GM21576 (cell line): Measurements from ENCODE around the gene AKAP8L.
"Not testable (repeated sequence)": the region's sequence is repeated elsewhere in the genome, so short reads cannot be mapped to it uniquely, and the experiment has no call there.

Experiments used
- ATAC-seq: cut with Tn5 transposase; IDR thresholded peaks from one replicate; pipeline ENCODE4 v1.9.1; 2021; ENCODE audit warnings: mild to moderate bottlenecking, moderate library complexity; ENCODE audit not compliant: unreplicated experiment

AKAP8L gene

DNA sequence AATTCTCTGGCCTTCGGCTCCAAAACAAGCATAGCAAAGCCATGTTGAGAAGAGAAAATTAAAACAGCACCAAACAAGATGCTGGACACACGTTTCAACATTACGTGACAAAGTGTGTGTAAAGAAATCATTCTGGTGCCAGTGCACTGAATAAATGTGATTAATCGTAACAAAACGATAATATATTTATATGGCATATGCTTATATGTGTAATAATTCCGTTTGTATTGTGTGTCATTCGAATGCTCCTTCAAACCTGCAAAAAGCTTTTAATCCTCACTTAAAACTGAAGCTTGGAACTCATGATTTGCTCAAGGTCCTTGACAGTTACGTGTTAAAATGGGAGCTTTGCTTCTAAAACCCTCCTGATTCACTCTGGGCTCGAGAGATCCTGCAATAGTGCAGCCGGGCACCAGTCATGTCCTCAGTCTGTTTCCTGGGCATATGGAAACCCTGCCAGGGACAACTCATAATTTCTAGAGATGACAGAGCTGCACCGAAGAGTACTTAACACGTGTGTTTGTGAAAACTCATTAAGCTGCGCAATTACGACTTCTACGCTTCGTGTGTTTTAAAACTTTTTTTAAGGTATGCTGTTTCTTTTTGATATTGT lies 731 bp upstream of the AKAP8L start:
- ATAC-seq: no peak

DNA sequence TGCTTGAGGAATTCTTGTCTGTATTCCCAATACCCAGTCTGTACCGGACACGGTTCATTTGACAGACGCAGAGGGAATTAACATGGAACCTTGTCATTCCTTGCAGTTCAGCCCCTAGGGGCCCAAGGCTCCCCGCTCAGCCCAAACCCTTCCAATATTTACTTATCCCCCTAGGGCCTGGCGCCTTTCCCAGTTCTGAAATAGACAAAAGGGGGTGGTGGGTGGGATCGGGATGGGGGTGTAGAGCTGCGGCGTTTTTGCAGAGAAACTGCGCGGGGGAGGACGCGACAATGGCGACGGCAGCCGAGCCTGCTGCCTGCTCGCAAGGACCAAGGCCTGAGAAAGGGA lies 583 bp downstream of the AKAP8L start:
- no peak for ATAC-seq

DNA sequence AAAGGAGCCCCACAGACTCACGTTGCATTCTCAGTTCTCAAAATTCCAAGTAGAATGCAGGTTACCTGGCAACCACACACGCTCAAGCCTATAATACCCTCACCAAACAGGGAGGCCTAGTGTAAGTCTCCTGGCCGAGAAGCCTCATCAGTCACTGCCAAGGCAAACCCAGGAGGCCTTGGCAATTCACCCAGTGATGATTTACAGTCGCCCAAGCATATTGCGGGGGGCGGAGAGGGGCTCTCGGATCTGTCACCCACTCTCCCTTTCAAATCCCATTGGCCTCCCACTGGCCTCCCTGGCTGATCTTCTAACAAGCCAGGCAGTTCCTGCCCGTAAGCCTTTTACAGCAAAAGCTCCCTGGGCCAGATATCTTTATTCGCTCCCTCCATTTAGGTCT lies 1.1 kb downstream of the AKAP8L start:
- no peak for ATAC-seq

GRCh38 chr19:15412832-15413231 lies 6.0 kb downstream of the AKAP8L start:
- ATAC-seq: no peak

DNA sequence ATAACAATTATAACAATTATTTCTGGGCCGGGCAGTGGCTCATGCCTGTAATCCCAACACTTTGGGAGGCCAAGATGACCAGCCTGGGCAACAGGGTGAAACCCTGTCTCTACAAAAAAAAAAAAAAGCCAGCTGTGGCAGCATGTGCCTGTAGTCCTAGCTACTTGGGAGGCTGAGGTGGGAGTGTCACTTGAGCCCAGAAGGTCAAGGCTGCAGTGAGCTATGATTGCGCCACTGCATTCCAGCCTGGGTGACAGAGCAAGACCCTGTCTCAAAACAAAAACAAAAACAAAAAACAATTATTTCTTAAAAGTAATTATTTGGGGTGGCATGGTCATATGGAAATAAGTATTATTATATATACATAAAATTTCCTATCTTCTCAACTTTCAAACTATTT lies 7.4 kb downstream of the AKAP8L start:
- not testable (repeated sequence) for ATAC-seq

DNA sequence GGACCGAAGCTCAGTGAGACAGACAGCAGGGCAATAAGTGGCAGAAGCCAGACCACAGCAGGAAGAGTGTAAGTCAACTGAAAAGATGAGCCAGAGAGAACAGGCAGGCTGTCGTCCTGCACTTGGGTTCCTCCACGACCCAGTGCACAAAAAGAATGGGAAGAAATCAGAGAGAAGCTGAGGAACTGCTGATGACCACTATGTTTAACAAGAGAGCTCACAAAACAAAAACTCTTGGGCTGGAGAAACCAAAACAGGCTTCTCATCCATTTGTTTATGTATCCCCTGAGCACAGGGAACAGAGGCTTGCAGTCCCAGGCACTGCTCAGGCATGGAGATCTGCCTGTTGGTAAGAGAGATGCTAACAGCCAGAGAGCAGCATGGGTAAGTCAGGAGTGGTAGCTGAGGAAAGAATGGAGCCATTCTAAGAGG lies 14.0 kb downstream of the AKAP8L start:
- ATAC-seq: no peak

DNA sequence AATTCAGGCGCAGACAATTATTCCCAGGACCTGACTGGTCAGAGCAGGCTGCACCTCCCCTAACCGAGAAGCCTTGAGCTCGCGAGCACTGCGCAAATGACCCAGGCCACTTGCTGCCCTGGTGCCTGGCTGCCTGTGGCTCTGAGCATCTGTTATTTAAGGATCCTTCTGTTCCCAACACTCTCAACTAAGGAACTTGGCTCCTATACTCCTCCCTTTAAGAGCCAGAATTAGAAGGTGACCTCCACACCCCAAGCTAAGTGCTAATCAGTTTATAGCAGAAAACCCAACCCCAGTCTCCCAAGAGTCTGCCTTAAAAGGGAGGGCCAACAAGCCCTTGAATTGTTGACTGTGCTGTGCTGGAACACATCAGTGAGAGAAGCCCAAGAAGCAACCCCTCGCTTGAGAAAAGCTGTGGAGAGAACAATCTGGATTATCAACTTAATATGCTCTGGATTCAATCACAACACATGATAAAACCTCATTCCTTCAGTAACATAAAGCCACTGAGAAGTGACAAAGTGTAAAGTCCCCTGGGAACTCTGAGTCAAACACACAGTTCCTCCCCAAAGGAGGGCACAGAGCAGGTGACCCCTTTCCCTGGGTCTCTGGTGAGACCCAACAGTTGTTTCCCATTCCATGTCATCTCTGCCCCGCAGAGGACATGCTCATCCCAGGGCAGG lies 14.6 kb downstream of the AKAP8L start:
- ATAC-seq: no peak

- no peak for ATAC-seq
These were observed 15.6 kb downstream of the AKAP8L start for GRCh38 chr19:15403151-15403531.

GRCh38 chr19:15402411-15403150 lies 16.2 kb downstream of the AKAP8L start:
- no peak for ATAC-seq

DNA sequence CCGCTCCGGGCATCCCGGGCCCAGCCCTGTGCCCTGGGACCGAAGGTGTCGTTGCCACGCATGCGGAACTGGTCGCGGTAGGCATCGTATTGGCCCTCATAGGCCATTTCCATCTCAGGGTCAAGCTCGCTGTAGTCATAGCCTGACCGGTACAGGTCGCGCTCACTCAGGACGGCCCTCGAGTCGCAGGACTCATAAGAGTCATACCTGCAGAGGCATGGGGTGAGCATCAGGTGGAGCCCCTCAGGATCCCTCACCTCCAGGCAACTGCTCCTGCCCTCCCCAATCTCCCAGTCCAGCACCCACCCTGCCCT lies 17.4 kb downstream of the AKAP8L start:
- ATAC-seq: no peak

DNA sequence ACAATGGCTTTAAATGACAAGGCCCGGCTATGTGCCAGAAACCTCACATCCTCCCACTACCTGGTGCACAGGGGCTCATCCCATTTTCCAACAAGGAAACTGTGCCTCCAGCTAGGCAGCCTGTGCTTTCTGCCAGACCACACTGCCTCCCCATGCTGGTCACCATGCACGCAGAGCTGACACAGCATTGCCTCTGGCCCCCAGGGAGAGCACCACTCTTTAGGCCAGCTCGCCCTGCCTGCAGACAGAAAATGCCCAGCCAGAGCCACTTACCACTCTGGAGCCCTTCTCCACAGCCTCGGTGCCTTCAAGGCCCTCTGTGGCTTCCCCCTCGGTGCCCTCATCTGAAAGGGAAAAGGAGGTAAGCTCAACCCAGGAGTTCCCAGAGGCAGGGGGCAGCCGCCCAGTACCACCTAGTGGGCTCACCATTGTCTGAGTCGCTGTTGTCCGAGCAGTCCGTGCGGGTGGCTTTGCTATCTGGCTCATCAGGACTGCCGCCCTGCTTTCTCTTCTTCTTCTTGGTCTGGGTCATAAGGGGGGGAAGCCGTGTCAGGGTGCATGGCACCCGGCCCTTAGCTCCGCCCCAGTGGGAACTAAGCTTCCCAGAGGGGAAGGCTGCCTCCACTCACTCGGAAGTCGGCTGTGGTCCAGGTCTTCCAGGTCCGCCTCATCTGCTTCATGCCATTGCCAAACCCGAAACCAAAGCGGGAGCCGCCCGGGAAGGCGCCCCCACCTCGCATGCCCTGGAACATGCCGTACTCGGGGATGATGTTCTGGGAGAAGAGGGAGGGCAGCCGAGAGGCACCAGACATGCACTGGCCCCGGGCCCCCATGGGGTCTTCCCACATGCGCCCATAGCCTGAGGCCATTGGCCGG lies 18.0 kb downstream of the AKAP8L start:
- no peak for ATAC-seq

- no peak for ATAC-seq
These were observed 19.2 kb downstream of the AKAP8L start for GRCh38 chr19:15399635-15400034.

- ATAC-seq: no peak
These were observed 19.6 kb downstream of the AKAP8L start for GRCh38 chr19:15399234-15399515.

DNA sequence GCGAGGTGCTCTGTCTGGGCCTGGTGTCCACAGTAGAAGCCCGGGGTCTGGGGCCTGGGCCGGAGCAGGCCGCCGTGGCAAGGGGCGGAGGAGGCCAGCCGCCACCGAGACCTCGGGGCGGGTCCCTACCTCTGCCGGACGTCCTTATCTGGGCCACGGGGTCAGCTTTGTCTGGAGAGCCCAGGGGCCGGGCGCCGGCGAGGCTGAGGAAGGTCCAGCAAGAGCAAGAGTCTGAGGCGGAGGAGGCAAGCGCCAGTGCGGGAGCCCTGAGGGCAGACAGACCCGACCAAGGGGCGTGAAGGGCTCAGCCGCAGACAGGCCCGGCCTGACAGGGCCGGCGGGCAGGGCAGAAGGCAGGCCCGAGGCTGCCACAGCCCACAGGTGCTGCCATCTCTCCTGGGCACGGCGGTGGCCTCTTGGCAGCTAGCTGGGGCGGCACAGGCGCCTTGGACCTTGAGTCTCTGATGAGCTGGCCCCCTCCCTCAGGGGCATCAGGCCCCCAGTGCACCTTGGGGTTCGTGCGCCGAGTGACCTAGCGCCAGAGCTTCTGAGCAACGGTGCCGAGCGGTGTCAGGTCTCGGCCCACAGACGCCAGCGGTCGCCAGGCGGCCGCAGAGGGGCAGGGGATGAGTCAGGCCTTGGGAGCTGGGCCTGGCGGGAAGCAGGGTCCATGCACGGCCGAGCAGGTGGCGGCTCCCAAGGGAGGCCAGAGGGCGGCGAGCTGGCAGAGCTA lies 20.1 kb downstream of the AKAP8L start:
- no peak for ATAC-seq

DNA sequence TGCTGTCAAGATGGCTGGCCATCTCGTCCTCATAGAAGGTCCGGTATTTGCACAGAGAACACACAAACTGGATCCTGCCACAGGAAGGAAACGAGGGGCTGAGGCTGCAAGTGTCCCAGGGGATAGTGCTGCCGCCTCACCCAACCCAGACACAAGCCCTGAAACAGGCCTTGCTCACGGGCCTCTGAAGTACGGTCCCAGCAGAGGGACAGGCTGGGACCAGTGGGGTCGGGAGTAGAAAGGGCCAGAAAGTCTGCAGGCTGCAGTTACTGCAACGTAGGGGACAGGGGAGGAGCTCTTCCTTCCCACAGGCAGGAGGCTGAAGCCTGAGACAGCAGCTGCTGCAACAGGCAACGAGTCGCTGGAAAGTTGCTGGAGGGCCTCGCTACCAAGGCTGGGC lies 21.0 kb downstream of the AKAP8L start:
- ATAC-seq: no peak

DNA sequence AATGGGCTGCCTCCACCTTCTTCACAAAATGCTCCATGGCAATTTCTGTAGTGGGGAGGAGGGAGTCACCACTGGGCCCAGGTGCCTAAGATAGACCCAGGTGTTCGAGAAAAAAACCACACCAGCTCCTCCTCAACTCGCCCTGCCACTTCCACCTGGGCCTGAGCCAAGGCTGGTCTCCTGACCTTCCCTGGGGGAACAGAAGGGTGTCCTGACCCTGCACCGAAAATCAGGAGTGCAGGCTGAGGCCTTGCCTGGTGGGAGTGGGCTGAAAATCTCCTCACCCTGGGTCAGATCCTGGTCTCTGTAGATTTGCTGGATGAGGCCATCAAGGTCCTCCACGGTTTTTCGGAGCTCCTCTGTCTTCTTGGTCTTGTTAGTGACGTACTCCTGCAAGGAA lies 21.6 kb downstream of the AKAP8L start:
- ATAC-seq: no peak

GRCh38 chr19:15396436-15396835 lies 22.4 kb downstream of the AKAP8L start:
- ATAC-seq: no peak

GRCh38 chr19:15395251-15395650 lies 23.5 kb downstream of the AKAP8L start:
- not testable (repeated sequence) for ATAC-seq

- no peak for ATAC-seq
These were observed 24.4 kb downstream of the AKAP8L start for GRCh38 chr19:15394426-15394825.

GRCh38 chr19:15393963-15394362 lies 24.8 kb downstream of the AKAP8L start:
- ATAC-seq: no peak

DNA sequence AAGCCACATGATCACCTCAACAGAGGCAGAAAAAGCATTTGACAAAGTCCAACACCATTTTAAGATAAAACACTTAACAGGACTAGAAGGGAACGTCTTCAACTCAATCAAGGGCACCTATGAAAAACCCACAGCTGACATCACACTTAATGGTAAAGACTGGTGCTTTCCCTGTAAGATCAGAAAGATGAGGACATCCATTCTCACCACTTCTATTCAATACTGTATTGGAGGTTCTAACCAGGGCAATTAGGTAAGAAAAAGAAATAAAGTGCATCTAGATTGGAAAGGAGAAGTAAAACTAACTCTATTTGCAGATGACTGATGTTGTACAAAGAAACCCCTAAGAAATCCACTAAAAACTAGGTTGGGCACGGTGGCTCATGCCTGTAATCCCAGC lies 28.0 kb downstream of the AKAP8L start:
- ATAC-seq: no peak
